Measurements from ENCODE around the gene TMSB4X. TPM values are rescaled to one million over a fixed set of nuclear protein-coding genes. Genes with fewer than 3 reads are reported as not detected.
"Not testable (repeated sequence)": the region's sequence is repeated elsewhere in the genome, so short reads cannot be mapped to it uniquely, and the experiment has no call there.

Gene TMSB4X
- total RNA-seq, 1 experiment from 2014 or later, result 6,124 TPM

DNA sequence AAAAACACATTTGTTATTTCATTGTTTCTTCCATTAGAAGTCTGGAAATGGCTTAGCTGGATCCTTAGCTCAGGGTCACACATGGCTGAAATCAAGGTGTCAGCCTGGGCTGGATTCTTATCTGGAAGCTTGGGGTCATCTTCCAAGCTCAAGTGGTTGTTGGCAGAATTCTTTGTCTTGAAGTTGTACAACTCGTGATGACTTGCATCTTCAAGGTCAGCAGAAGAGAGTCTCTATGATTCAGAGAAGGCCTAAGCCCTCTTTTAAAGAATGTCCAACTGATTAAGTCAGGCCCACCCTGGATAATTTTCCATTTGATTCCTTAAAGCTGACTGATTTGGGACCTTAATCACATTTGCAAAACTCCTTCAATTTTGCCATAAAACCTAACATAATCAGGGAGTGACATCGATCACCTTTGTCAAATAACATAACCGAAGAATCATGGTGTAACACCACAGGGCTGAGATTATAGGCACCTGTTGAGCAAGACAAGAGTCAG lies 22.1 kb downstream of the TMSB4X start:
- DNase-seq (ENCODE audit: low spot score), result no peak

DNA sequence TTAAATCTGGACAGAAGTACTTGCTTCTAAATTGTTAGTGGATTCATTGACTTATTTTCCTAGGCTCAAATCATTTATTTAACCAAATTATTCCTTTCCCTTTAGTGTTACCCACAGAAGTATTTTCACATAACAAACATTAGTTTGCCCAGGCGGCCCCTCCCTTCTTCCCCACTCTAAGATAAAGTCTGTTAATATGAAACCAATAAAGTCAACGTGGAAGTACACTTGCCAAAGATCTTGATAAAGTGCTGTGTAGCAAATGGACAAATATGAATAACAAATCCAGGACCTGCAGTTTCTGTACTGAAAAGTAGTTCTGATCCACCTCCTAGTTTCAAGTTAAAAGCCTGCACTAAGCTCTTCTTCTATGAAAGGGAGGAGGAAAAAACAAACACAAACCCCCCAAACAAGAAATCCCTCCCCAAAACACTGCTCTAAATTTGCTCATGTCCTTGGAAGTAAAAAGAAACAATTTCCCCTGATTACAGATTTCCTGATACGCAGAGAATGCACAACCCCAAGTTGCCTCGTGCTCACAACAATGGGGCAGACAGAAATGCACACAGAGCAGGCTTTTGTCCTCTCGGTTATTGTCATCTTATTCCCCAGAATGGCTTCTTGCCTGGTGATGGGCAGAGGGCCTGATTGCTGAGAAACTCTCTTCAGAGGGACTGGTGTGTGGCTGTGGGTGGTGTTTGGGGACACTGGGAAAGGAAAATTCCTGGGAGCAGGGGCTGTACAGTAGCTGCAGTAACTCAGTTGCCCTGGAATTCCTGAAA lies 23.2 kb downstream of the TMSB4X start:
- no peak for DNase-seq (ENCODE audit: low spot score)

DNA sequence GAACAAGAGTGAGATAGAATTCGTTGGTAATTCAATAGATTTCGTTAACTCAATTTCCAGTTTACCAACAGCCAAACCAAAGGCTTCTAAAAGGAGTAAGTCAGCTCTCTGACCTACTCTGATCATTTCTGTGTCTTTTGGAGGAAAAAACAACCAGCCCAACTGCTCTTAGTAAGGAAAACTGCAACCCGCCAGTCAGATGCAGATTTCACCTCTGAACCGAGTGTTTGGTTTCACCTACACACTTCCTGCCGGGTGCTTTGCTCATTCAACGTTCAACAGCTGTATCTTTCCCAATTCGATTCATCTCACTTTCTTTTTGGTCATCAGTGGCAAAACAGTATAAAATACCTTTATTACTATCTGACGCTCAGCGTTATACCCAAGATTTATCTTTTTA lies 24.5 kb downstream of the TMSB4X start:
- DNase-seq (ENCODE audit: low spot score), result no peak

DNA sequence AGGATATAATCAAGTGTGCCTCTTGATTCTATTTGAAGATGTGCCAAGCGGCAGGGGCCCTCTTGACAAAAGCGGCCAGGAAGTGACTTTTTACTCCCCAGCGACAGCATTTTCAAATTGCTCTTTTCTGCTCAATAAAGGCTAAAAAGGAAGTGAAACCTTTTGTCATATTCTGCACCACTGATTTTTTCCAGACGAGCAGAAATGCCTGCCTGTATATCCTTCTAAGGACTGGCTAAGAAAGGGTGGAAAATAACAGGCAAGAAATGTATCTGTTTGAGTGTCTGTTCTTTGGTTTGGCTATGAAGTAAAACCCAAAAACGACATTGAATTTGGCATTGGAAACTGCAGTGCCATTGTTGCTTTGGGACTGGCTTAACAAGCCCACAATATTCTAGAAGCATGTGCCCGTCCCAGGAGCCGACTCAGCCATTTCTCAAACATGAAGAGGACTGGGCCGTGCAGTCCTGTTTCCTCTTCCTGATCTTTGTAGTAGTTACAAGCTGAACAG lies 25.4 kb downstream of the TMSB4X start:
- no peak for DNase-seq (ENCODE audit: low spot score)

DNA sequence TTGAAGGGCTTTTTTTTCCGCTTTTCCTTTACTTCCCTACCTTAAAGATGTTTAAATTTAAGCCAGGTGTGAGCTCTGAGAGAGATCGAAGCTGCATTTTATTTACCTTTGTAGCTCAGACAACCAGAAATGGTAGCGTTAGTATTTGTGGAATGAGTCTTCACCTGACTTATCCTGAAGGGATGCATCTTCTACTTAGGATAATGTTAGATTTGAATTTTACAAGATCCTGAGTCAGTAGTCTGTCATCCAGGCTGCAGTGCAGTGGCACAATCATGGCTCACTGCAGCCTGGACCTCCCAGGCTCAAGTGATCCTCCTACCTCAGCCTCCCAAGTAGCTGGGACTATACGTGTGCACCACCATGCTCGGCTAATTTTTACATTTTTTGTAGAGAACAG lies 26.2 kb downstream of the TMSB4X start:
- no peak for DNase-seq (ENCODE audit: low spot score)

DNA sequence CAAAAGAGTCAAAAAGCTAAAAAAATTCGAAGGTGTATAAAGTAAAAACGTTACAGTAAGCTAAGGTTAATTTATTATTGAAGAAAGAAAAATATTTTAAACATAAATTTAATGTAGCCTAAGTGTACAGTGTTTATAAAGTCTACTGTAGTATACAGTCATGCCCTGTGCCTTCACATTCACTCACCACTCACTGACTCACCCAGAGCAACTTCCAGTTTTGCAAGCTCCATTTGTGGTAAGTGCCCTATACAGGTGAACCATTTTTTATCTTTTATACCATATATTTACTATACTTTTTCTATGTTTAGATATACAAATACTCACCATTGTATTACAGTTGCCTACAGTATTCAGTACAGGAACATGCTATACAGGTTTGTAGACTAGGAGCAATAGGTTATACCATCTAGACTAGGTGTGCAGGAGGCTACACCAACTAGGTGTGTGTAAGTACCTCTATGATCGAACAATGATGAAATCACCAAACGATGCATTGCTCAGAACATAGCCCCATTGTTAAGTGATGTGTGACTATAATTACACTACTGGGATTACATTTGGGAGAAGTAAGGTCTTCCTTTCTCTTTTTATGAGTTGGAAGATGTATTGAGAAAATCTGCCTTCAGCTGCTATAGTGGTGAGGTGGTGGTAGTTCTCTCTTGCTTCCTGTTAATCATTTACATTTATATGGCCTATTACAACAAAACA lies 27.2 kb downstream of the TMSB4X start:
- no peak for DNase-seq (ENCODE audit: low spot score)

DNA sequence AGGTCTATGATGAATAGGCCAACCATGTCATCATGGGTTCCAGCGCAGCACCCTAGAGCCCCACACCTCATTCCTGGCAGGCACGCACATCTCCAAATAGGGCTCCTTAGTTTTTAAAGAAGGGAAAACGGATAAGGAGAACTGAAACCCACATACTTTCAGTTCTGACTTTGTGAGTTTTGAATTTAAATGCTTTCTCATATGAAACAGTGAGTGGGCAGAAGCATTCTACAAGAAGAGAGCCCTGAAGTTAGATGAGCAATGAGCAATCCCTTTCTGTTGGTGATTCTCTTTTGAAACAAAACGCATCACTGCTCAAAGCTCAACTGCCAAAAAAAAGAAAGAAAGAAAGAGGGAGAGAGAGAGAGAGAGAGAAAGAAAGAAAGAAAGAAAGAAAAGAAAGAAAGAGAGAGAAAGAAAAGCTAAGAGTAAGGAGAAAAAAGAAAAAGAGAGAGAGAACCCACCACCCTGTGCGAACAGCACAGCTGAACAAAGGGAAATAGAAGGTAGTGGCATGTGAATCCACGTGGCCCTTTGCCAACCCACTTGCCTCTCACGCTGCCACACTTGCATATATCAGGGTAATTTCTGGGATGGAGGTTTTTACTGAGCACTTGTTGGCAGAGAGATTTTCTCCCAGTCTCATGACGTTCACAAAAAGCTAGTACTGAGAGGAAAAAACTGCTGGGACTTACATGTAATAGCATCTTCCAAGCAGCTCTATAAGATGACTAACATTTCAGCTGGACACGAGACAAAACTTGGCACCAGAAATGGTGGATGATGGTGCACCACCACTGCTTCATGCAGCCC lies 31.0 kb downstream of the TMSB4X start:
- DNase-seq (ENCODE audit: low spot score), result no peak

DNA sequence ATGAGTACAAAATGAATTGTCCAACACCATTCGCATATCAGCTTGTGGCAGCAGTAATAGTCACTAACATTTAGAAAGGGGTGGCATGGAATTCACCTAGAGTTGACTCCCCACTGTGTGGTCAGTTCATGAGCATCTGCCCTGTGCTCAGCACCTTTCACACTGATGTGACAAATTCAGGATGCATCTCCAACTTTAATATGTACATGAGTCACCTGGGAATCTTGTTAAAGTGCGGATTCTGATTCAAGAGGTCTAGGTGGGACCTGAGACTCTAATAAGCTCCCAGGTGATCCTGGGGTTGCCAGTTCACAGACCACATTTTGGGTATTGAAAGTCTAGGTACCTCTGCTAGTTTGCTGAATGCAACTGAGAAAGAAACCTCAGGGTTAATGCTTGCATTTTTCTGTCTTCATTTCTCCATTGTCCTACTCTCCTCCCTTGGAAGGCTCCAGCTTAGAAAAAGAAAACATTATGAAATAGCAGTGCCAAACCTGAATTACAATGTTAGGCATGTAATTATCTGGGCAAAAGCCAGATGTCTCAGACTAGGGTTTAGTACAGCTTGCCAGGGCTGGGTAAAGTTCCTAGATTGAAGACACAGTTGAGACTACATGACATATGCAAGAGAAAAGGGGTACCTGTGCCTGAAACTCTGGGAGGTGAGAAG lies 32.7 kb downstream of the TMSB4X start:
- DNase-seq (ENCODE audit: low spot score), result no peak

DNA sequence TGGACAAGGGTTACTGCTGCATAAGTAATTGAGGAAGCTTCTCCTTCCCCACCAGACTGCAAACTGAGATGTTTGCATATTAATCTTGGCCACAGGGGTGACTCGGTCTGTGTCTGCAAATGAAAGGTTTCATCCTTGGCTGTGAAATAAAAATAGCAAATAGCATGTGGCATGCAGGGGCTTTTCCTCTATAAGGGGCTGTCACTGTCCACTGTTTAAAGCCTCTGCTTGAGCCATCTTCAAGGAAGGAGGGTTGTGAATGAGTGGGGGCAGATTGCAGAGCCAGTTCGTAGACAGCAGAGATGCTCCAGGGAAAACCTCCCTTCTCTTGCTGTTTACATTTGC lies 33.3 kb downstream of the TMSB4X start:
- no peak for DNase-seq (ENCODE audit: low spot score)

DNA sequence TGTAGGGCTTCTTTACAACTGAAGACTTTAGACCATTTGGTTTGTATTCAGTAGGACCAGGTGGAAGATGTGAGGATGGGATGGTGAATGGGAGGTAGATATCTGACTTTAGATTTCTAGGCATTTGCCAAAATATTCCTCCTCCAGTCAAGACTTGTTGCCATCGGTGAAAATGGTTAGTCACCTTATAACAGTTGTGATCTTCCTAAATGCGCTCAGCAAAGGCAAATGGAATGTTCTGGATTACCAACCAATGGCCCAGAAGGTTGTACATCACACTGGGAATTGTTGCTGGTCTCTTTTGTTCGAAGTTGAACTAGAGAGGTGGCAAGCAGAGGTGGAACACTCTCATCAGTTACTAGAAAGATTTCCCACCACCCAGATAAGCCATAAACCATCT lies 33.9 kb downstream of the TMSB4X start:
- no peak for DNase-seq (ENCODE audit: low spot score)

DNA sequence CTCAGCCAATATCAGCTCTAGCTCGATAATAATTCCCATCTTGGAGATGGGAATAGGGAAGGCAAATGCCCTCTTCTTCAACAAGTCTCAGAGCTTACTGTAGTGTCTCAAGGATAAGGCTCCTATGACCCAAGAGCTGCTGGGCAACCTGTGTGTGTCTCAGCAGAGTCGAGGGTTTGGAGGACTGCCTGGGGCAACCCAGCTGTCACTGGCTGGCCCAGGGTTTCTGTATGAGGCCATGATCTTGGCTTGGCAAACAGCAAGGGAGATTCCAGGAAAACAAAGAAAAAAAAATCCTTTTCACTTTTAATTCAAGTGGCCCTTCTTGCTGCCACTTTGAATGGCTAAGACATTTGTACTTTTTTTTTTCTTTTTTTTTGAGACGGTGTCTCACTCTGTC lies 34.4 kb downstream of the TMSB4X start:
- DNase-seq (ENCODE audit: low spot score), result peak; percentile 16

DNA sequence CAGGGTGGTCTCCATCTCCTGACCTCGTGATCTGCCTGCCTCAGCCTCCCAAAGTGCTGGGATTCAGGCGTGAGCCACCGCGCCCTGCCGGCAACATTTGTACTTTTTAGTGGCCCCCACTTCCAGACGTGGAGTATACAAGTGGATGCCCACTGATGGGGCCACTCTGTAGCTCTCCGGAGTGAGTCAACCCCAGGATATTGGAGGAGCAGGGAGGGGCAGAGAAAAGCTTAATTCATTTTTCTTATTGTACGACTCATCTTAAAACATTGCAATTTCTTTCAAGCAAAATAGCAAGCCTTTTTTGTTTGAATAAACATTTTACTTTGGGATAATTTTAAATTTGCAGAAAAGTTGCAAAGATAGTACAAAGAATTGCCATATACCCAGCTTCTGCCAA lies 34.9 kb downstream of the TMSB4X start:
- DNase-seq (ENCODE audit: low spot score), result no peak

DNA sequence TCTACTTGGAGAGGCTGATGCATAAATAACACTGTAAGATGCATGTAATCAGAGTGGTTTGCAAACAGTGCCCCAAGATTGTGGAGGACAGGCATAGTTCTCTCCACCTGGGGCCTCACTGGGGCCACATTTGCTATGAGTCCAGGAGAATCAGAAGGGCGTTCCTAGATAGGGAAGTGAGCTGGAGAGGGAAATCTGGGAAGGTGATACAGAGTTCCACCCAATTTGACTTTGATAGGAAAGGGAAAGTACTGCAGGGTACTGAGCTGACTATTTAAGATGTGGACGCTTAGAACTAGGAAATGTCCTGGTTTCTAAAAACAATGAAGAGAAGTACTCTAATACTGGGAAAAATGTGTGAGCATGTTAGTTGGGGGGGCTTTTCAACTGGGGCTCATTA lies 35.6 kb downstream of the TMSB4X start:
- DNase-seq (ENCODE audit: low spot score), result no peak

DNA sequence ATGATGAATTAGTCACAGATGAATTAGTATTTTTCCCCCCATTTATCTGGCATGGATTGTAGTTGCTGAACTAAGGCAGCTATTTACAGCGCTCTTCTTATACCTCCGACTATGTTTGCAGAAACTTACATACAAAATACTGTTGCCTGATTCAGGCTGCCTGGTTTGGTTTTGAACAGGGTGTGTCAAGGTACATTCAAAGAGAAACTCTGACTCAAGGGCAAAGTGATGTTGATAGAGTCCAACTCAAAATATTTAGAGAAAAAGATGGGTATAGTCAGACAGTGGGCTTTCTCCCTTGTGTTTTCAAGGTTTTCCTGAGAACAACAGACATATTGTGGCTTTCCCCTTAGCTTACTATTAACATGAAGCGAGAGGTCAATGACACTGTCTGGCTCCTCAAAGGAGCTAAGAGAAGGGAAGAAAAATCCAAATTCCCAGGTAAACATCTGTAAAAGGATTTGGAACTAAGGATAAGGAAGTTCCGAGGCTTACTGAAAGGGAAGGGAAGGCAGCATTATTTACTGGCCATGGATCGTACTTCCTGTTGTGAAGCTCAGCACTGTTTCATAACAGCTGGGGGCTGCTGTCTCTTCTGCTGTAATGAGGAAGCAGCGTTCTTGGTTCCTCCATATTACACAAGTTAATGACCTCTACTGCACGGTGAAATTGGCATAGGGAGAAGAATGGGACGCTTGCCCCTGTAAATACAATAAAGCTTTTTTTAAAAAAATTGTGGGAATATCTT lies 38.6 kb downstream of the TMSB4X start:
- DNase-seq (ENCODE audit: low spot score), result no peak

DNA sequence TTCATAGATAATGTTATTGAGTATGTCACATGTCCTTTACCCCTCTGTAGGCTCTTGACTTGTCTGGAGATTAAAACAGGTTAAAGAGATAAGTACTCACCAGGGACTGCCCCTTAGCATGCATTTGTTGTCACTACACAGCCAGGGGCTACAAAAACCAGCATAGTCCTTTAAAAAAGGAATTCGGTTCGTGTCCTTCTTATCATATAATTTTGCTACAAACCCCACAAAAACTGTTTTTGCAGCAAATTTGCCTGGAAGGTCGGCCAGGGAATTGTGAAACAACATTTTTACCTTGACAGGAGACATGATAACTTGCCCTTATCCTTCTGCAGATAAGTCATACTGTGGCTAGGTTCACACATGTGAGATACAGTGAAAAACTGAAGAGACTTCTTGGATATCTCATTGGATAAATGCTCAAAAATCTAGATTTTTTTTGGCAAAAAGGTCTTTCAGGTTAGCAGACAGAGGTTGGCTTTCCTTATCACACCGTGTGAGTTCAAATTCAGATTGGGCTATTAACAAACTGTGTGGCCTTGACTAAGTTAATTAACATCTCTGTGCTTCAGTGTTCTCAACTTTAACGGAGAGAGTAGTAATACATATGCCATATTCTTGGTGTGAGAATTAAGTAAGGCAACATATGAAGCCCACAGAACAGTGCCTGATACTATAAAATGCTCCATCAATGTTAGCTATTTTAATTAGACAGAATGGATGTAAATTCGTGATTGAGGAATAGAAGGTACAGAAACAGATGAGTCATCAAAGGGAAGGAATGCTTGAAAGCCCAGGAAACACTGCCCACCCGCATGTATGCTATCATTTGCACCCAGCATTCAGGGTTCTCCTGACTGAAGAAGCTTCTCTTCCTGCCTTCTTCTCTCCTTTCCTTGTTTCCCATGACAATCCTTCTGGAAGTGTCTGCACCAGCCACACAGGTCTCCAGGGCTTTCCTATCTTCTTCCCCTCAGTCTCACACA lies 39.5 kb downstream of the TMSB4X start:
- DNase-seq (ENCODE audit: low spot score), result no peak

DNA sequence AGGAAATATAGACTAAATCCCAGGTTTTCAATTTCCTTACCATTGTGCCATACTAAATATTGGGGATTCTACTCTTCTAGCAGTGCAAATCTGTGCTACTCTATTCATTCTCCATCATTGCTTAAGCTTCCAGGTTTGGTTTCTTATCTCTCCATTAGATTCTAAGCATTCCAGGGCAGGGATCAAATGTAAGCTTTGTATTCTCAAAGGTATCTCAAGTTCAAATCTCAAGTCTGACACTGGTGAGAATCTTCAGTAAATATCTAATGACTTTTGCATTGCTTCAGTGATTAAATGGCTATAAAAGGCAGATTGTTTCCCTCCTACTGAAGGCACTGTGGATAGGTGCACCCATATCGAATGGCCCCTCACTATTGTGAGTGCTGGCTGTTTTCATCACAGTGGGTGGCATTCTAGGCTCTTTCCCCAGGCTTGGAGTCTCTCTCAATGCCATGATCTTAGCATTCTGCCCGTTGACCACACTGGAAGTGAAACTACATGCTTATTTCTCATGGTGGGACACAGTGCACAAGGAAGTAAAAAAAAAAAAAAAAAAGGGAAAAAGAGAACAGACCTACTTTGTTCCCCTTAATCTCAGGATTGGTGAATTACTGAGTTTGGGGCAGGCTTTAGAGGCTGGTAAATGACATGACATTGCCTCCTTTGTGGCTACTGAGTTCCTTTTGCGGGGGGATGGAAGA lies 40.8 kb downstream of the TMSB4X start:
- DNase-seq (ENCODE audit: low spot score), result no peak

DNA sequence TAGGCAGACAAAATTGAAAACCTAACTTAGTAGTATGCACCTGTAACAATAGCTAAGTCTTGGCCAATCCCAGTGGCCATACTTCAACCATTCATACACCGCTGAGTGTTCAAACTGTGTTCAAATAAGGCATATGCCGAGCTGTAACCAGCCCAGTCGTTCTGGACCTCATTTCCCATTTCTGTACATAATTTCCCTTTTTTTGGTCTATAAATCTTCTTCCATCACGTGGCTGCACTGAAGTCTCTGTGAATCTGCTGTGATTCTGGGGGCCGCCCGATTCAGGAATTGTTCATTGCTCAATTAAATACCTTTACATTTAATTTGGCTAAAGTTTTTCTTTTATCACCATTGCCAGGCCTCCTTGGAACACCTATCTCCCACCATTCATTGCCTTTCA lies 41.8 kb downstream of the TMSB4X start:
- not testable (repeated sequence) for DNase-seq (ENCODE audit: low spot score)

DNA sequence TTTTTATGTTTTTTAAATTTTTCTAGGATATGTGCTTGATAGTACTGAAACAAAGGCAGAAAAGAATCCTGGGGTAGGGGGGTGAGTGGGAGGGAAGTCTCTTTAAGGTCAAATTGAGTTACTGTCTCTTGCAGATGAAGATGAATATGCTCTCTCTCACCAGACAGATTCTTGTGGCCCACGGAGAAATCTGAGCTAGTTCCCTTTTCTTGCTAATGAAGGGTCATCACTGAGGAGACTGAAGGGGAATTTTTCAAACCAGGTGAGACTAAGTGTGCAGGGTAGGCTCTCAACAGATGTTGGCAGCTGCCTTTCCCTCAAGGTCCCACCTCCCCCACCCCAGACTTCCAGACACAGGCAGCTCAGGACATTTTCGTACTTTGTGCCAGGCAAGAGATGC lies 48.0 kb downstream of the TMSB4X start:
- DNase-seq (ENCODE audit: low spot score), result no peak

DNA sequence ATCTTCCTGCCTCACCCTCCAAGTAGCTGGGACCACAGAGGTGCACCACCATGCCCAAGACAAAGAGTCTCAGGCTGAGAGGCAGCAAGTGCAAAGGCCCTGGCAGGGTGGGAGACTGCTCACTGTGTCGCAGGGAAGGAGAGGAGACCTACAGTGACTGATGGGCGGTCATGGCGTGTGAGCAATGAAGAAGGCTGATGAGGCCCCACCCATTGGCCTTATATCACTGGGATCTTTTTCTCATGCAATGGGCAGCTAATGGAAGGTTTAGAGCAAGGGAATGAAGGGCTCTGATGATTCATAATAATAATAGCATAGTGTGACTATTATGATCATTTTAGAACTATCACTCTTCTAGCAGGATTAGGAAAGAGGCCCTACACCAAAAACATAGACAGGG lies 48.7 kb downstream of the TMSB4X start:
- DNase-seq (ENCODE audit: low spot score), result no peak
